Measurements from ENCODE around the gene HTR3A.
"Not testable (repeated sequence)": the region's sequence is repeated elsewhere in the genome, so short reads cannot be mapped to it uniquely, and the experiment has no call there.

The HTR3A gene

GRCh38 chr11:113974741-113975470 is at the start of gene HTR3A:
TSS of gene HTR3A (plus strand) at chr11:113975108. CDS start at chr11:113975326, 218 bp downstream.
- no peak for DNase-seq

DNA sequence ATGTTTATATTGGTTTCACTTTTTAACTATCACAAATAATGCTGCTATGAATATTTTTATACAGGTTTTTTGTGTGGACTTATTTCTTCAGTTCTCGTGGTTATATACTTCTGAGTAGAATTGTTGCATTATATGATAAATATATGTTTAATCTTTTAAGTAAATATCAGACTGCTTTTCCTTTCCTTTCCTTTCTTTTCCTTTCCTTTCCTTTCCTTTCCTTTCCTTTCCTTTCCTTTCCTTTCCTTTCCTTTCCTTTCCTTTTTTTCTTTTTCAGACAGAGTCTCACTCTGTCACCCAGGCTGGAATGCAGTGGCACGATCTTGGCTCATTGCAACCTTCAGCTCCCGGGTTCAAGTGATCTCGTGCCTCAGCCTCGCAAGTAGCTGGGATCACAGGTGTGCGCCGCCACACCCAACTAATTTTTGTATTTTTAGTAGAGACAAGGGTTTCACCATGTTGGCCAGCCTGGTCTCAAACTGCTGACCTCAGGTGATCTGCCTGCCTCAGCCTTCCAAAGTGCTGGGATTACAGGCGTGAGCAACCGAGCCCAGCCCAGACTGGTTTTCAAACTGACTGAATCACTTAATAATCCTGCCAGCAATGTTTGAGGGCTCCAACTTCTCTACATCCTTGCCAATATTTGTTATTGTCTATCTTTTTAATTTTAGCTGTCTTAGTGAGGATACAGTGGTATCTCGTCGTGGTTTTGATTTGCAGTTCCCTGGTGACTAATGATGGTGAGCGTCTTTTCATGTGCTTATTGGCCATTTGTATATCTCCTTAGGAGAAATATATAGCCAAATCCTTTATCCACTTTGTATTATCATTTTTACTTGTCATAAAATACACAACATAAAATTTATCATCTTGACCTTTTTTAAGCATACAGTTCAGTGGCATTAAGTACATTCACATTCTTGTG is 48.4 kb upstream of the HTR3A start:
- no peak for DNase-seq

- no peak for DNase-seq
Observed at GRCh38 chr11:113928311-113928710, 46.6 kb upstream of the HTR3A start.

GRCh38 chr11:113932788-113933187 is 42.1 kb upstream of the HTR3A start:
- no peak for DNase-seq

- DNase-seq = not testable (repeated sequence)
Observed at GRCh38 chr11:113934193-113934592, 40.7 kb upstream of the HTR3A start.

- DNase-seq = no peak
Observed at GRCh38 chr11:113934761-113935160, 40.1 kb upstream of the HTR3A start.

DNA sequence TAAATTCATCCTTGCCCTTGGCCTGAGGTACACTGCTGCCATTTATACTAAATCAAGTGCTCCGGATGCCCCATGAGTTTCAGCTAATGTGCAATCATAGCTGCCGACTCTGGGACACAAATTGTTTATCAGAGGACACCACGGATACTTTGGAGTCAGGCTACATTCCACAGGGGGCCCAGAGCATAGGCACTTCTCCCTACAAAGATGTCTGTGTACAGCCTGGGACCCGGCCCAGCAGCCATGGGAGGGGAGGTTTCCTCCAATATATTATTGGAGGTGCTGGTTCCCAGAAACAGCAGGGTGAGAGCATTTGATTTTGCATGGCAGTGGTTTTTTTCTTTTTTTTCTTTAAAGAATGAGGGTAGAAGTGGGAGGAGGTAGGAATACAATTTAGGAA is 39.0 kb upstream of the HTR3A start:
- no peak for DNase-seq

DNA sequence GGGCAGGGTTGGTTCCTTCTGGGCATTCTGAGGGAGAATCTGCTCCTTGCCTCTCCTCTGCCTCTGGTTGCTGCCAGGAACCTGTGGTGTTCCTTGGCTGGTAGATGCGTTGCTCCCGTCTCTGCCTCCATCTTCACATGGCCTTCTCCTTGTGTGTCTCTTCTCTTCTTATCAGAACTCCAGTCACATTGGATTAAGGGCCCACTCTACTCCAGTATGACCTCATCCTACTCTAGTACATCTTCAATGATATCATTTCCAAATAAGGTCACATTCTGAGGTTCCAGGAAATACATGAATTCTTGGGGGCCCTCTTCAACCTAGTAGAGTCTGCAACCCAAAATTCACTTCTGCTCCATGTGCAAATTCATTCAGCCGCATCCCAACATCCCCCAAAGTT is 37.0 kb upstream of the HTR3A start:
- no peak for DNase-seq

DNA sequence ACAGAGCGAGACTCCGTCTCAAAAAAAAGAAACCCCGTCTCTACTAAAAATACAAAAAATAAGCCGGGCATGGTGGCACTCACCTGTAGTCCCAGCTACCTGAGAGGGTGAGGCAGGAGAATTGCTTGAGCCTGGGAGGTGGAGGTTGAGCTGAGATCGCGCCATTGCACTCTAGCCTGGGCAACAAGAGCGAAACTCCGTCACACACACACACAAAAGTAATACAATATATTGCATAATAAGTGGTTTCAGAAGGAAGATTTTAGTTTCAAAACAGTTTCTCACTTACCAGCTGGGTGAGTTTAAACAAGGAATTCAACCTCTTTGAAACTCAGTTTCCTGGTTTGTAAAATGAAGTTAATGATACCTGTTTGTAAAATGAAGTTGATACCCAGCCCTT is 32.7 kb upstream of the HTR3A start:
- no peak for DNase-seq

- not testable (repeated sequence) for DNase-seq
Observed at GRCh38 chr11:113946162-113946561, 28.7 kb upstream of the HTR3A start.

DNA sequence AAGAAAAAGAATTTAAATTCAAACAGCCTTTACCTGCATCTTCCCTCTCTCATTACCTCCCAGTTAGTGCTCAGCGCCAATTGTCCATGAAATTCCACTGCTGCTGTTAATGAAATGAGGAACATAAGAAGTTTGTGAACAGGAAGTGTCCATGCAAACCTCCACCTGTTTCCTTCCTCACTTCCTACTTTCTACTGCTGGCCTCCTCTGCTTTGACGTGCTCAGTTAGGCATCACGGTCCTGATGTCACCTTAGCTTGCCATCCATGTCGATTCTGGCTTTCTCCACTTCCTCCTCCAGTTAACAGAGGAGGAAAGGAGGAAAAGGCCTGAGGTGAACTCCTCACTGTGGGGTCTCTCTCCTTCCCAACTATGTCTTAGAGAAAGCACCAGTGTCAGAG is 26.9 kb upstream of the HTR3A start:
- DNase-seq = no peak

DNA sequence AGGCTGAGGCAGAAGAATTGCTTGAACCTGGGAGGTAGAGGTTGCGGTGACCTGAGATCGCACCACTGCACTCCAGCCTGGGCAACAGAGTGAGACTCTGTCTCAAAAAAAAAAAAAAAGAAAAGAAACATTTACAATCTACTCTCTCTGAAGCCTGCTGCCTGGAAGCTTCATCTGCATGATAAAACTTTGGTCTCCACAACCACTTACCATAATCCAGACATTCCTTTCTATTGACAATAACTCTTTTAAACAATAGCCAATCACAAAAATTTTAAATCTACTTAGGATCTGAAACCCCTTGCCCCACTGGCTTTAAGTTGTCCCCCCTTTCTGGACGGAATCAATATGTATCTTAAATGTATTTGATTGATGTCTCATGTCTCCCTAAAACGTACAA is 25.0 kb upstream of the HTR3A start:
- no peak for DNase-seq

- DNase-seq = no peak
Observed at GRCh38 chr11:113951537-113951936, 23.4 kb upstream of the HTR3A start.

- no peak for DNase-seq
Observed at GRCh38 chr11:113952070-113952469, 22.8 kb upstream of the HTR3A start.

DNA sequence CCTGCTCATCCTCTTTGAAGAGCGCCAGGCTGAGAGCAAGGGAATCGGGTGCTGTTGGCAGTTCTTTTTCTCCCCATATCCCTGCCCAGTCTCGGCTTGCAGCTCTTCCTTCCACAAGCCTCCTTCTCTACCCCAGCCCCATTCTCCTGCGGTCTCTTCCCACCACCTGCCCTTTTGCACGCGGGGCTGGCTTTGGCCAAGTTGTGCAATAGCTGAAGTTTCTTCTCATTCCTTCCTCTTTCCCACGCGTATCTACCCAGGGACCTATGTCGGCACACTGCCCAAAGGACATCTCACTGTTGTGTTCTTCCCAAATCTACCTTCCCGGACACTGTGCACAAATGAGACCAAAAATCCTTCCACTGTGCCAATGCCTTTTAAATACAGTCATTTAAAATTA is 22.3 kb upstream of the HTR3A start:
- no peak for DNase-seq

- no peak for DNase-seq
Observed at GRCh38 chr11:113954235-113954634, 20.7 kb upstream of the HTR3A start.

DNA sequence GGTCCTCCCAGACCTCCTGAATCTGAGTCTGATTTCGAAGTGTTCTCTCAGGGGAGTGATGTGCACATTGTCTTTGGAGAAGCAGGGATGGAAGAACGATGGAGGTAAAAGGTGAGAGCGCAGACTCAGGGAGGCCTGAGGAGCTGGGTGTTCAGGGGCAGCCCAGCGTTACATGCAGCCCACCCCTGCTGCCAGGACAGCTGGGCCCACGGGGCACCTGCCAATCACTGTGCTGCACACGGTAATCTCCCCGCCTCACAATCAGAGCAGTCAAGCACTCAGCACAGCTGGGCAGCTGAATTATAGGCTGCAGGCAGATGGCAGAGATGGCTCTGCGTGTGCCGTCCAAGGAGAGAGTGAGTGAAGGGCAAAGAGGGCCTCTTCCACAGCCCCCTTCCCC is 17.9 kb upstream of the HTR3A start:
- no peak for DNase-seq

GRCh38 chr11:113960702-113961330 is 14.1 kb upstream of the HTR3A start:
- no peak for DNase-seq

DNA sequence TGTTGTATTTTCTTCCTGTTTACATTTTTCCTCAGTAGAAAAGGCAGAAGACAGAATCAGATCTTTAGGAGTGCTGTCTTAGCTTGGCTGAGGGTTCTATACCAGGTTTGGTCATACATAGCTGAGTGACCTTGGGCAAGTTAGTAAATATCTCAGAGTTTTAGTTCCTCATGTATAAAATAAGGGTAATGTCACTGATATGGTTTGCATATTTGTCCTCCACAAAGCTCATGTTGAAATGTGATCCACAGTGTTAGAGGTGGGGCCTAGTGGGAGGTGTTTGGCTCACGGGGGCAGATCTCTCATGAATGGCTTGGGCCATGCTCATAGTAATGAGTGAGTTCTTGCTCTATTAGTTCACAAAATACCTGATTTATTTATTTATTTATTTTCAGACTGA is 7.5 kb upstream of the HTR3A start:
- no peak for DNase-seq

GRCh38 chr11:113971506-113972195 is 3.3 kb upstream of the HTR3A start:
- DNase-seq = no peak

DNA sequence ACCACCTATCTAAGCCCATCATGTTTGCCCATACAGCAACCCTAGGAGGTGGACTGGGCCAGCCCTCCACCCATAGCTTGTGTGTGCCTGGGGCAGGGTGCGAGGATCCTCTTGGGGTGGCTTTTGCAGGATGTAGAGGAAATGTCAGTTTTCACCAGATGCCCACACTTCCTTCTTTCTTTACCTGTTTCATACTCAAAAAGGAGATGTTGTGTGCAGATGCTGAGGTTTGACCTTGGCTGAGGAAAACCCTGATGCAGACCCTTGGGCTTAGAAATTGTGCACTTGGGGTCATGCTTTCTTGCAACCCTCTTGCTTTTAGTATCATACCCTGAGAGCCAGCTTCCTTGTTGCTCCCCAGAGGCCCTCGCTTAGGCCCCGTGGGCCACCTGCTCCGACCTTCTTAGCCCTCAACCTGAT is 2.2 kb downstream of the HTR3A start:
- no peak for DNase-seq

DNA sequence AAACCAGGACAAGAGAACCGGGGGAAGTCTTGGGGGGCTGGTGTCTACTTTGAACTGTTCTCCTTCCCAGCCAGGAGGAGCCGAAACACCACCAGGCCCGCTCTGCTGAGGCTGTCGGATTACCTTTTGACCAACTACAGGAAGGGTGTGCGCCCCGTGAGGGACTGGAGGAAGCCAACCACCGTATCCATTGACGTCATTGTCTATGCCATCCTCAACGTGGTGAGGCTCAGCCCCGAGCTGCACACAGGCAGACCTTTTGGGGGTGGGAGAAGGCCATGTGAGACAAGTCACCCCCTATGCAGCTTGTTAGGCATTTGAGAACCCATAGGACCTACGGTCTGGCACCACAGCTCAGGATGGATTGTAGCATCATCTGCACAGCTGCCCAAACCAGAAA is 2.8 kb downstream of the HTR3A start:
- no peak for DNase-seq

DNA sequence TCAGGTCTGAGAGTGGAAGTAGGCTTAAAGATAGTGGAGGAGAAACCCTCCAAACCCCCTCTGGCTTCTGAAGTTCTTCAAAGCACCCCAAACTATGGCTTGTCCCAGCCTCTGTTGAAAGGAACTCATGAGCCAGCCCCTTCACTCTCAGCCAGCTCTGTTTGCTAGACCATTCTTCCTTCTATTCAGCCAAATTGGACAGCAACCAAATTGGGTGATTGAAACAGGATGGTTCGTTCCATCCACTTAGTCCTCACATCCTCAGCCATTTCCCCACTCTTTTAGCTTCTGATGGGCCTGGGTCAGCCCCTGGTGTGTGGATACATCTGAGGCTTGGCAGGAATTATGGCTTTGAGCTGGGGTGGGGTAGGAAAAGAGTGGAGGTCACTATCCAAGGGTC is 4.5 kb downstream of the HTR3A start:
- DNase-seq = no peak

Data from SIG-M5 (cell line).